Progenitor cell of endocrine pancreas (in vitro differentiated cells): ENCODE results near the gene FOXP3. TPM values are rescaled to one million over a fixed set of nuclear protein-coding genes. Genes with fewer than 3 reads are reported as not detected.

Source experiments
- DNase-seq: peaks from one replicate; pipeline ENCODE4 v3.0.0; 2021; ENCODE audit warnings: low spot score; ENCODE audit not compliant: unreplicated experiment
- H3K27ac Mint-ChIP-seq: 2 replicates; pipeline ENCODE4 v1.8.0; 2021; ENCODE audit warnings: mild to moderate bottlenecking, moderate library complexity, mixed read lengths
- H3K27me3 Mint-ChIP-seq: 2 replicates; pipeline ENCODE4 v1.8.0; 2021; ENCODE audit warnings: mixed read lengths
- H3K36me3 Mint-ChIP-seq: 2 replicates; pipeline ENCODE4 v1.8.0; 2022; ENCODE audit warnings: mixed read lengths; ENCODE audit not compliant: insufficient read depth
- H3K4me1 Mint-ChIP-seq: 2 replicates; pipeline ENCODE4 v1.8.0; 2021; ENCODE audit warnings: low read depth, mixed read lengths
- H3K4me3 Mint-ChIP-seq: 2 replicates; pipeline ENCODE4 v1.8.0; 2021; ENCODE audit warnings: low read depth, mild to moderate bottlenecking, moderate library complexity, mixed read lengths
- H3K9me3 Mint-ChIP-seq: 2 replicates; pipeline ENCODE4 v1.8.0; 2021; ENCODE audit warnings: low read depth, mixed read lengths
- CTCF ChIP-seq: fragments of 200-600 bp; sonication (generic); IDR thresholded peaks from one replicate; pipeline ENCODE4 v1.5.0; 2021; ENCODE audit warnings: antibody characterized with exemption, mild to moderate bottlenecking; ENCODE audit not compliant: unreplicated experiment
- total RNA-seq: library from RNA; stranded (reverse); gene quantifications from 2 replicates; pipeline ENCODE4 v1.2.1, GENCODE V29; 2021

Gene FOXP3
- total RNA-seq, 1 donor from 2014 or later, result 0.24 TPM

GRCh38 chrX:49249616-49250015, 14.9 kb downstream of the FOXP3 start:
- Mint-ChIP-seq H3K27ac (no peak overlapping the region), H3K4me3 (no peak overlapping the region), H3K9me3 (peaks cover 12% of the 10 kb centered on the region), H3K36me3 (peaks cover 3% of the 10 kb centered on the region), H3K27me3 (no peaks in the 10 kb centered on the region), H3K4me1 (no peaks in the 10 kb centered on the region)
- DNase-seq, result no peak
- no peak for TF ChIP-seq CTCF

DNA sequence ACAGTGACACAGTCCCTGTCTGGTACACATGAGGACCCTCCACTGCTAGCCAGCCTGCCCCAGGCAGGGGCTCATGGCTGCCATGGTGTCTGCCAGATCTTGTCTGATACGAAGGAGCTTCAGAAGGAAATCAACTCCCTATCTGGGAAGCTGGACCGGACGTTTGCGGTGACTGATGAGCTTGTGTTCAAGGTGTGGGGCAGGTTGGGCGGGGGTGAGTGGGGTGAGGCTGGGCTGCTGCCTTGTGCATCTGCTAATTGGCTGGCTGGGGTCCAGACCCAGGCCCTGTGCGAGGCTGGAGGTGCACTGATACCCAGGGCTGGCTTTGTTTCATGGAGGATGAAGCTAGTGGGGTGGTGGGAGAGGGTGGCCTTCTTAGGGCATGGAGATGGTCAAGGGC, 15.4 kb downstream of the FOXP3 start:
- no peak overlapping the region for H3K27ac Mint-ChIP-seq
- H3K4me1 Mint-ChIP-seq, result no peaks in the 10 kb centered on the region
- H3K27me3 Mint-ChIP-seq, result no peaks in the 10 kb centered on the region
- DNase-seq, result no peak
- H3K9me3 Mint-ChIP-seq, result peaks cover 14% of the 10 kb centered on the region
- TF ChIP-seq CTCF, result no peak
- H3K36me3 Mint-ChIP-seq, result peaks cover 3% of the 10 kb centered on the region
- no peak overlapping the region for H3K4me3 Mint-ChIP-seq

DNA sequence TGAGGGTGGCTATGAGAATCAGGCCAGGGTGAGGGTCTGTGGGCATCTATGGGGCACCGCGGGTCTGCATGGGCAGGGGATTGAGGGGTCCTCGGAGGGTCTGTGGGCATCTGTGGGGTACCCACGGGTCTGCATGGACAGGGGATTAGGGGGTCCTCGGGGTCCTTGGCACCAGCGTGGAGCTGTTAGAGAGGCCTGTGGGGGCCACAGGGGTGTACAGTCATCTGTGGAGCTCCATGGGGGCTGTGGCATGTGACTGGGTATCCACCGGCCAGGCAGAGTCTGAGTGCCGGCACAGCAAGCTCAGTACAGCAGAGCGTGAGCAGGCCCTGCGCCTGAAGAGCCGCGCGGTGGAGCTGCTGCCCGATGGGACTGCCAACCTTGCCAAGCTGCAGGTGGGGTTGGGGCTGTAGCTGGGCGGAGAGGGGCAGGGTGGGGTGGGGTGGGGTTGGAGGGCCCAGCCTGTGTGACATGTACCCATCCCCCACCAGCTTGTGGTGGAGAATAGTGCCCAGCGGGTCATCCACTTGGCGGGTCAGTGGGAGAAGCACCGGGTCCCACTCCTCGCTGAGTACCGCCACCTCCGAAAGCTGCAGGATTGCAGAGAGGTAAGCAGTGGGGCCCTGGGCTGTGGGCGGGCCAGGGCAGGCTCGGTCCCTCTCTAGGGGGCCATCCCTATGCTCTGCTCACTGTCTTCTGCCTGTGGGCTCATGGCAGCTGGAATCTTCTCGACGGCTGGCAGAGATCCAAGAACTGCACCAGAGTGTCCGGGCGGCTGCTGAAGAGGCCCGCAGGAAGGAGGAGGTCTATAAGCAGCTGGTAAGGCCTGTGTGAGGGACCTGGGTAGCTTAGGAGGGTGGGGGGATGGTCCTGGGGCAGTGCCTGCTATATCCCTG, 16.3 kb downstream of the FOXP3 start:
- Mint-ChIP-seq H3K9me3 (peaks cover 16% of the 10 kb centered on the region), H3K36me3 (peaks cover 5% of the 10 kb centered on the region), H3K27me3 (no peaks in the 10 kb centered on the region), H3K27ac (no peak overlapping the region), H3K4me3 (no peak overlapping the region), H3K4me1 (no peaks in the 10 kb centered on the region)
- no peak for TF ChIP-seq CTCF
- no peak for DNase-seq

DNA sequence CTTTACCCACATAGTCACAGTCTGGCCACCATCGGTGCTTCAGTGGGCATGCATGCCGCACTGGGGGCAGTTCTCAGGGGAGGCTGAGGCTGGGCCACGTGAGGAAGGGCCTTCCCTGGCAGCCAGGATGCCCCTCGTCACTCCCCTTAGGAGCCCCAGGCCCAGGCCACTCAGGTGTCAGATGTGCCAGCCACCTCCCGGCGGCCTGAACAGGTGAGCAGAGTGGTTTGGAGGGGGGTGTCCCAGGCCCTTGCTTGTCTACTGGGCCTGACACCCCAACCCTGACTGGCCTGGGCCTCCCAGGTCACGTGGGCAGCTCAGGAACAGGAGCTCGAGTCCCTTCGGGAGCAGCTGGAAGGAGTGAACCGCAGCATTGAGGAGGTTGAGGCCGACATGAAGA, 17.2 kb downstream of the FOXP3 start:
- no peak overlapping the region for H3K27ac Mint-ChIP-seq
- no peaks in the 10 kb centered on the region for H3K27me3 Mint-ChIP-seq
- peaks cover 5% of the 10 kb centered on the region for H3K36me3 Mint-ChIP-seq
- no peaks in the 10 kb centered on the region for H3K4me1 Mint-ChIP-seq
- H3K9me3 Mint-ChIP-seq, result peaks cover 15% of the 10 kb centered on the region
- no peak for TF ChIP-seq CTCF
- H3K4me3 Mint-ChIP-seq, result no peak overlapping the region
- no peak for DNase-seq

- peaks cover 9% of the 10 kb centered on the region for H3K9me3 Mint-ChIP-seq
- TF ChIP-seq CTCF, result no peak
- no peak overlapping the region for H3K27ac Mint-ChIP-seq
- no peak overlapping the region for H3K4me3 Mint-ChIP-seq
- H3K4me1 Mint-ChIP-seq, result no peaks in the 10 kb centered on the region
- H3K36me3 Mint-ChIP-seq, result peaks cover 2% of the 10 kb centered on the region
- H3K27me3 Mint-ChIP-seq, result no peaks in the 10 kb centered on the region
- no peak for DNase-seq
Measured at GRCh38 chrX:49246541-49246940, 18.0 kb downstream of the FOXP3 start.
